ENCODE results near the gene ALDH18A1.

ALDH18A1 gene

GRCh38 chr10:95573964-95574604 is 82.4 kb downstream of the ALDH18A1 start:
- H3K4me2 ChIP-seq (ENCODE audit: low read length) = no peak overlapping the region
- H3F3A ChIP-seq (ENCODE audit: insufficient read depth, low read length) = no peaks in the 10 kb centered on the region
- H2AFZ ChIP-seq (ENCODE audit: low read length) = no peak overlapping the region
- no peaks in the 10 kb centered on the region for H3K4me1 ChIP-seq (ENCODE audit: insufficient read depth, low read length, severe bottlenecking)
- H3K27ac ChIP-seq (ENCODE audit: low read depth, low read length, poor library complexity, severe bottlenecking) = no peak overlapping the region
- no peak overlapping the region for H3K9ac ChIP-seq (ENCODE audit: low read length)
- H4K20me1 ChIP-seq (ENCODE audit: insufficient read depth, low read length) = no peaks in the 10 kb centered on the region
- TF ChIP-seq CTCF (IDR thresholded peaks at IDR 0.05; ENCODE audit: low read length) (no peak), EZH2 (IDR thresholded peaks at IDR 0.05; ENCODE audit: borderline replicate concordance, low read length) (no peak)
- no peaks in the 10 kb centered on the region for H3K9me3 ChIP-seq (ENCODE audit: low read length)
- H3K36me3 ChIP-seq (ENCODE audit: insufficient read depth, low read length) = no peaks in the 10 kb centered on the region
- H3K9me2 ChIP-seq (ENCODE audit: low read depth, low read length) = no peaks in the 10 kb centered on the region
- no peak overlapping the region for H3K4me3 ChIP-seq (ENCODE audit: low read depth, low read length, poor library complexity, severe bottlenecking)
- no peaks in the 10 kb centered on the region for H3K27me3 ChIP-seq (ENCODE audit: insufficient read depth, low read length)
- H3K79me2 ChIP-seq (ENCODE audit: insufficient read depth, low read length) = no peaks in the 10 kb centered on the region

GRCh38 chr10:95573527-95573926 is 83.0 kb downstream of the ALDH18A1 start:
- TF ChIP-seq CTCF (IDR thresholded peaks at IDR 0.05; ENCODE audit: low read length) (no peak), EZH2 (IDR thresholded peaks at IDR 0.05; ENCODE audit: borderline replicate concordance, low read length) (no peak)
- no peak overlapping the region for H3K9ac ChIP-seq (ENCODE audit: low read length)
- H2AFZ ChIP-seq (ENCODE audit: low read length) = no peak overlapping the region
- no peaks in the 10 kb centered on the region for H3K9me2 ChIP-seq (ENCODE audit: low read depth, low read length)
- H3F3A ChIP-seq (ENCODE audit: insufficient read depth, low read length) = no peaks in the 10 kb centered on the region
- H3K4me3 ChIP-seq (ENCODE audit: low read depth, low read length, poor library complexity, severe bottlenecking) = no peak overlapping the region
- no peaks in the 10 kb centered on the region for H3K36me3 ChIP-seq (ENCODE audit: insufficient read depth, low read length)
- no peaks in the 10 kb centered on the region for H3K4me1 ChIP-seq (ENCODE audit: insufficient read depth, low read length, severe bottlenecking)
- no peaks in the 10 kb centered on the region for H4K20me1 ChIP-seq (ENCODE audit: insufficient read depth, low read length)
- no peaks in the 10 kb centered on the region for H3K9me3 ChIP-seq (ENCODE audit: low read length)
- no peak overlapping the region for H3K27ac ChIP-seq (ENCODE audit: low read depth, low read length, poor library complexity, severe bottlenecking)
- no peaks in the 10 kb centered on the region for H3K79me2 ChIP-seq (ENCODE audit: insufficient read depth, low read length)
- no peak overlapping the region for H3K4me2 ChIP-seq (ENCODE audit: low read length)
- no peaks in the 10 kb centered on the region for H3K27me3 ChIP-seq (ENCODE audit: insufficient read depth, low read length)

GRCh38 chr10:95572131-95572820 is 84.2 kb downstream of the ALDH18A1 start:
- H3F3A ChIP-seq (ENCODE audit: insufficient read depth, low read length) = no peaks in the 10 kb centered on the region
- no peaks in the 10 kb centered on the region for H3K36me3 ChIP-seq (ENCODE audit: insufficient read depth, low read length)
- H3K9me2 ChIP-seq (ENCODE audit: low read depth, low read length) = no peaks in the 10 kb centered on the region
- no peaks in the 10 kb centered on the region for H4K20me1 ChIP-seq (ENCODE audit: insufficient read depth, low read length)
- no peaks in the 10 kb centered on the region for H3K9me3 ChIP-seq (ENCODE audit: low read length)
- H3K4me1 ChIP-seq (ENCODE audit: insufficient read depth, low read length, severe bottlenecking) = no peaks in the 10 kb centered on the region
- no peaks in the 10 kb centered on the region for H3K27me3 ChIP-seq (ENCODE audit: insufficient read depth, low read length)
- TF ChIP-seq EZH2 (IDR thresholded peaks at IDR 0.05; ENCODE audit: borderline replicate concordance, low read length) (no peak), CTCF (IDR thresholded peaks at IDR 0.05; ENCODE audit: low read length) (no peak)
- no peak overlapping the region for H3K27ac ChIP-seq (ENCODE audit: low read depth, low read length, poor library complexity, severe bottlenecking)
- H3K4me3 ChIP-seq (ENCODE audit: low read depth, low read length, poor library complexity, severe bottlenecking) = no peak overlapping the region
- no peaks in the 10 kb centered on the region for H3K79me2 ChIP-seq (ENCODE audit: insufficient read depth, low read length)
- no peak overlapping the region for H2AFZ ChIP-seq (ENCODE audit: low read length)
- no peak overlapping the region for H3K9ac ChIP-seq (ENCODE audit: low read length)
- H3K4me2 ChIP-seq (ENCODE audit: low read length) = no peak overlapping the region

All from OCI-LY1 (cell line).